ENCODE measurements around the gene KRT40. TPM values are rescaled to one million over a fixed set of nuclear protein-coding genes. Genes with fewer than 3 reads are reported as not detected.
A peak's percentile ranks its signal among the peaks of the same experiment; 100 is the strongest.

KRT40 gene
- total and polyA plus RNA-seq, 2 of the 8 experiments (the other 6 are each of a cell fraction or from before 2014, with no cell fraction given), result not detected

DNA sequence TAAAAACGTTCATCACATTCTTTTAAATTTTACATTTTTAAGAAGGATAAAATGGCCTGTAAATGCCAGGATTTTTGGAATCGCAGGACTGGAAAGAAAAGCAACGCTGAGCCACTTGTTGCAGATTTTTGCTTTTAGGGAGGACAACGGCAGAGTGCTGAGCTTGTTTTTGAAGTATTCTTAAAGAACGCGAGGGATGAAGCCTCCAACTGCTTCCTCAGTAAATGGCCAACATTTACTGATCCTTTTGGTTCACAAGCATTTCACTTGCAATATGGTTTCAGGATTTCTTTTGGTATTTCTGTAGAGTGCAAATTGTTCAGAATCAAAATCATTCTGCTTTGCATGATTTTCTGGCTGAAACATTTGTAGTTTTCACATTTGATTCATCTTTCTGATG lies 43.9 kb downstream of the KRT40 start:
- H2BK120ac ChIP-seq (replicated peaks; ENCODE audit: low read depth, low read length), result no peak overlapping the region
- no peak overlapping the region for H2AK5ac ChIP-seq (ENCODE audit: low read depth, low read length)
- H3K36me3 ChIP-seq (ENCODE audit: control insufficient read depth in 2 of 4, insufficient read depth in 4 of 4, low read length in 3 of 4), result no peaks in the 10 kb centered on the region
- H3K18ac ChIP-seq (ENCODE audit: extremely low read depth, low read length), result no peak overlapping the region
- H2AFZ ChIP-seq (ENCODE audit: low read length), result no peak overlapping the region
- H3K27me3 ChIP-seq (replicated peaks in 1 of 4; ENCODE audit: control insufficient read depth in 3 of 4, extremely low read depth in 1 of 4, insufficient read depth in 3 of 4, low read length in 3 of 4), result no peaks in the 10 kb centered on the region
- no peak overlapping the region for H3K4me3 ChIP-seq (ENCODE audit: extremely low read depth in 1 of 4, insufficient read depth in 2 of 4, low read depth in 3 of 4, low read length in 4 of 4)
- no peak overlapping the region for H3K9ac ChIP-seq (replicated peaks in 1 of 4; ENCODE audit: extremely low read depth in 1 of 4, low read depth in 3 of 4, low read length in 3 of 4)
- H3K4me1 ChIP-seq (replicated peaks in 1 of 4; ENCODE audit: control insufficient read depth in 3 of 4, insufficient read depth in 4 of 4, low read length in 3 of 4), result peaks cover 0 to 4% (median 0%) of the 10 kb centered on the region in 4 experiments; a peak in 2 of 7 replicates
- H2BK15ac ChIP-seq (ENCODE audit: low read length), result no peak overlapping the region
- H3K23me2 ChIP-seq (ENCODE audit: low read depth, low read length), result 0 out of 2 replicates have a peak, but pooled peaks cover 2% of the 10 kb centered on the region
- ChIA-PET CTCF (ENCODE audit: partially characterized antibody) (no interaction called here), POLR2A (ENCODE audit: partially characterized antibody) (no interaction called here)
- no peak overlapping the region for H3K56ac ChIP-seq (replicated peaks; ENCODE audit: insufficient read length, low read depth, low read length)
- no peaks in the 10 kb centered on the region for H3K79me2 ChIP-seq (ENCODE audit: control insufficient read depth in 1 of 2, insufficient read depth in 2 of 2, low read length in 2 of 2)
- no peak overlapping the region for H3K14ac ChIP-seq (ENCODE audit: insufficient read length)
- DNase-seq (ENCODE audit: low read depth in 1 of 2, low spot score in 2 of 2) (no peak), FAIRE-seq (peak; percentile 7)
- H2BK12ac ChIP-seq (ENCODE audit: low read depth, low read length), result no peak overlapping the region
- no peak overlapping the region for H2BK5ac ChIP-seq (ENCODE audit: low read depth, low read length)
- WGBS, 2 experiments (ENCODE audit: extremely low coverage in 1 of 2, insufficient coverage in 1 of 2, insufficient read length in 1 of 2, insufficient replicate concordance in 2 of 2, low coverage in 1 of 2, low lambda C conversion rate in 2 of 2, missing lambda C conversion rate in 1 of 2), result 77% methylated on average over 6 of the region's 6 CpGs; no CpG with 5 or more reads in 1 of the 2 experiments
- H3K79me1 ChIP-seq (ENCODE audit: low read depth, low read length), result no peaks in the 10 kb centered on the region
- no peaks in the 10 kb centered on the region for H3K9me3 ChIP-seq (ENCODE audit: insufficient read depth in 2 of 2, low read depth in 1 of 2, low read length in 1 of 2)
- H4K91ac ChIP-seq (replicated peaks; ENCODE audit: insufficient read length, low read length), result no peak overlapping the region
- no peak overlapping the region for H3K4ac ChIP-seq (replicated peaks; ENCODE audit: insufficient read length, low read depth, low read length)
- no peak overlapping the region for H3K23ac ChIP-seq (ENCODE audit: insufficient read length)
- H2BK20ac ChIP-seq (ENCODE audit: low read length), result no peak overlapping the region
- H3K27ac ChIP-seq (ENCODE audit: low read depth, low read length), result no peak overlapping the region
- no peak overlapping the region for H4K8ac ChIP-seq (ENCODE audit: extremely low read depth, insufficient read depth, low read length)
- H4K5ac ChIP-seq (ENCODE audit: insufficient read length, low read depth, low read length), result no peak overlapping the region
- H3K4me2 ChIP-seq (ENCODE audit: insufficient read depth in 1 of 2, low read depth in 2 of 2, low read length in 2 of 2), result no peak overlapping the region
- H4K20me1 ChIP-seq (replicated peaks in 1 of 2; ENCODE audit: control insufficient read depth in 1 of 2, insufficient read depth in 2 of 2, low read length in 2 of 2), result no peaks in the 10 kb centered on the region
- TF ChIP-seq SRF (IDR thresholded peaks at IDR 0.05; ENCODE audit: low read depth, low read length) (no peak), SIN3A (conservative IDR thresholded peaks at IDR 0.05 in 1 of 2, IDR thresholded peaks at IDR 0.05 in 1 of 2; ENCODE audit: low read depth in 1 of 2, low read length in 2 of 2) (no peak), TAF7 (optimal IDR thresholded peaks at IDR 0.05; ENCODE audit: borderline replicate concordance, low read depth, low read length) (no peak), CEBPB (IDR thresholded peaks at IDR 0.05; ENCODE audit: low read depth, low read length) (no peak), KDM1A (IDR thresholded peaks at IDR 0.05; ENCODE audit: borderline replicate concordance, low read length) (no peak), HDAC6 (IDR thresholded peaks at IDR 0.05; ENCODE audit: low read depth, low read length) (no peak), GABPA (IDR thresholded peaks at IDR 0.05; ENCODE audit: borderline replicate concordance, insufficient read depth, low read length) (no peak), GTF2F1 (IDR thresholded peaks at IDR 0.05; ENCODE audit: borderline replicate concordance, low read depth, low read length) (no peak), CBX8 (IDR thresholded peaks at IDR 0.05; ENCODE audit: borderline replicate concordance, low read depth, low read length) (no peak), ZNF274 (IDR thresholded peaks at IDR 0.05; ENCODE audit: borderline replicate concordance, extremely low read depth, low read length) (no peak), SIRT6 (IDR thresholded peaks at IDR 0.05; ENCODE audit: low read length) (no peak), KDM4A (IDR thresholded peaks at IDR 0.05; ENCODE audit: low read depth, low read length, severe bottlenecking) (no peak), EZH2 (IDR thresholded peaks at IDR 0.05; ENCODE audit: low read depth, low read length, severe bottlenecking) (no peak), POLR2AphosphoS5 (IDR thresholded peaks at IDR 0.05; ENCODE audit: low read depth, low read length) (no peak), MAX (IDR thresholded peaks at IDR 0.05) (no peak)

All from H1 (cell line).